Muscle of leg (tissue), 11 donors: Measurements from ENCODE around the gene ARHGDIB. TPM values are rescaled to one million over a fixed set of nuclear protein-coding genes. Genes with fewer than 3 reads are reported as not detected.

Source experiments
- DNase-seq: peaks from one replicate; pipeline ENCODE4 v3.0.0; 2013
- H3K27ac ChIP-seq: one replicate; pipeline ENCODE4 v1.5.1; 2013; ENCODE audit warnings: mild to moderate bottlenecking, low read length, control low read depth
- H3K27me3 ChIP-seq: one replicate; pipeline ENCODE4 v1.6.1; 2013; ENCODE audit warnings: low read length; ENCODE audit not compliant: control insufficient read depth, insufficient read depth
- H3K36me3 ChIP-seq: one replicate; pipeline ENCODE4 v1.6.1; 2013; ENCODE audit warnings: low read length; ENCODE audit not compliant: control insufficient read depth, insufficient read depth
- H3K4me1 ChIP-seq: one replicate; pipeline ENCODE4 v1.6.1; 2013; ENCODE audit warnings: low read length; ENCODE audit not compliant: control insufficient read depth, insufficient read depth
- H3K4me3 ChIP-seq: one replicate; pipeline ENCODE4 v1.5.1; 2013; ENCODE audit warnings: low read length, control low read depth
- H3K9me3 ChIP-seq: replicated peaks from 2 replicates; pipeline ENCODE4 v1.6.1; 2013; ENCODE audit warnings: low read depth, low read length; ENCODE audit not compliant: control insufficient read depth
- WGBS: methylation state at CpG from one replicate; pipeline ENCODE4 v1.1.5; 2013; ENCODE audit warnings: missing lambda C conversion rate; ENCODE audit not compliant: insufficient coverage; 5-methylcytosine and 5-hydroxymethylcytosine counted together
- polyA plus RNA-seq, 8 donors: library from polyadenylated mRNA; unstranded; fragments of 120-200 nt; gene quantifications; one replicate each; pipeline versions ENCODE4 v1.2.1 to v1.2.3, GENCODE V29; 2013; ENCODE audit warnings: inconsistent platforms in 1 of 8, low replicate concordance in 1 of 8; ENCODE audit not compliant: insufficient read length in 8 of 8, insufficient read depth in 1 of 8
- total RNA-seq: library from RNA; stranded (reverse); fragments of 120-200 nt; gene quantifications from one replicate; pipeline ENCODE4 v1.2.4, GENCODE V29; 2013

Gene ARHGDIB
- total and polyA plus RNA-seq, 9 donors = 37.8 to 47.6 (median 42.0) TPM

GRCh38 chr12:14970473-14970872, 9.1 kb upstream of the ARHGDIB start:
- Histone ChIP-seq H3K27ac (no peak overlapping the region), H3K36me3 (no peaks in the 10 kb centered on the region), H3K4me3 (no peak overlapping the region), H3K27me3 (no peaks in the 10 kb centered on the region), H3K4me1 (no peaks in the 10 kb centered on the region), H3K9me3 (no peaks in the 10 kb centered on the region)
- WGBS = 90% methylated on average over 2 of the region's 4 CpGs
- no peak for DNase-seq

DNA sequence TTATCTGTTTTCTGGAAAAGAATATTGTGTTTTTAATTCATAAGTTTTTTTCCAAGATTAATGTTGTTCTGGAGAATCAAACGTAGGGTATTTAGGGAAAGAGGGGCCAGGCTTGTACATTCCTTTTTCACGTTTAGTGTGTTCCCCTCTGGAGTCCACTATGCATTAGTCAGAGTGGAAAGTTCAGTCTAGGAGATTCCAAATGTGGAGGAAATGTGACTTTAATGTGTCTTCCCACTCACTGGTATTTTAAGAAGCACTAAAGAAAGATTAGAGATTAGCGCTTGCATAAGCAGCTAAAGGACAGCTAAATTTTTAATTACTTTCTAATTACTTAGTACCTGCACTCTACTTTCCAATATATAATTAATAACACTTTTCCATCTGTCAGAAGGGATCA, 7.1 kb upstream of the ARHGDIB start:
- DNase-seq = no peak
- H3K4me1 ChIP-seq = no peaks in the 10 kb centered on the region
- no peaks in the 10 kb centered on the region for H3K36me3 ChIP-seq
- H3K27ac ChIP-seq = no peak overlapping the region
- H3K9me3 ChIP-seq = no peaks in the 10 kb centered on the region
- WGBS = 20% methylated on average over 1 of the region's 3 CpGs
- no peaks in the 10 kb centered on the region for H3K27me3 ChIP-seq
- no peak overlapping the region for H3K4me3 ChIP-seq

DNA sequence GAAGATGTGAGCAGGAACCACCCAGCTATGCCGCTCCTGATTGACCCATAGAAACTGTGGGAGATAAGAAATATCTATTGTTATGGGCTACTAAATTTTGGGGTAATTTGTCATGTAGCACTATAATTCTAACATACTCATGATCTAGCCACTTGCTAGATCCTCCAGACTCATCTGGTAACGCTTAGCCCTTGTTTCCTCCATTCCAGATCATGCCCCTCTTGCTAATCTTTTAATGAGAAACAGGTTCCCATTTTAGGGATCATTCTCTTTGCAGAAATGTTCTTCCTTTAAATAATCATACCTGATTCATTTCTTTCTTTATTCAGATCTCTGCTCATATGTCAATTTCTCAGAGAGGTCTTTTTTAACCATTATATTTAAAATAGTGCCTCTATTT, 3.8 kb upstream of the ARHGDIB start:
- Histone ChIP-seq H3K4me1 (no peaks in the 10 kb centered on the region), H3K27me3 (no peaks in the 10 kb centered on the region), H3K36me3 (no peaks in the 10 kb centered on the region), H3K9me3 (no peaks in the 10 kb centered on the region), H3K4me3 (no peak overlapping the region), H3K27ac (no peak overlapping the region)
- DNase-seq = no peak
- no CpG with 5 or more reads among the region's 2 CpGs for whole genome bisulfite sequencing

- Histone ChIP-seq H3K27ac (no peak overlapping the region), H3K4me1 (no peaks in the 10 kb centered on the region), H3K4me3 (no peak overlapping the region), H3K9me3 (no peaks in the 10 kb centered on the region), H3K27me3 (no peaks in the 10 kb centered on the region), H3K36me3 (no peaks in the 10 kb centered on the region)
- WGBS = 80% methylated on average over 1 of the region's 2 CpGs
- no peak for DNase-seq
These were observed 3.0 kb upstream of the ARHGDIB start for GRCh38 chr12:14964406-14964805.

- no peaks in the 10 kb centered on the region for H3K36me3 ChIP-seq
- H3K4me1 ChIP-seq = no peaks in the 10 kb centered on the region
- DNase-seq = no peak
- H3K27me3 ChIP-seq = no peaks in the 10 kb centered on the region
- no peaks in the 10 kb centered on the region for H3K9me3 ChIP-seq
- no peak overlapping the region for H3K27ac ChIP-seq
- WGBS = 91% methylated on average over 7 of the region's 7 CpGs
- no peak overlapping the region for H3K4me3 ChIP-seq
These were observed 2.1 kb upstream of the ARHGDIB start for GRCh38 chr12:14963520-14963919.

- WGBS = no CpG with 5 or more reads among the region's 3 CpGs
- H3K4me1 ChIP-seq = no peaks in the 10 kb centered on the region
These were observed 1.4 kb upstream of the ARHGDIB start for GRCh38 chr12:14962797-14963196.

GRCh38 chr12:14962153-14962539, 745 bp upstream of the ARHGDIB start:
- no CpG with 5 or more reads among the region's 3 CpGs for WGBS
- Histone ChIP-seq H3K27me3 (no peaks in the 10 kb centered on the region), H3K4me1 (no peaks in the 10 kb centered on the region), H3K9me3 (no peaks in the 10 kb centered on the region), H3K36me3 (no peaks in the 10 kb centered on the region), H3K27ac (no peak overlapping the region), H3K4me3 (no peak overlapping the region)
- DNase-seq = no peak

More at GRCh38 chr12:14962797-14963196, 1.4 kb upstream of the ARHGDIB start:
- H3K9me3 ChIP-seq = no peaks in the 10 kb centered on the region
- H3K36me3 ChIP-seq = no peaks in the 10 kb centered on the region
- H3K27ac ChIP-seq = no peak overlapping the region
- H3K27me3 ChIP-seq = no peaks in the 10 kb centered on the region
- no peak for DNase-seq
- H3K4me3 ChIP-seq = no peak overlapping the region

- WGBS = 65% methylated on average over 10 of the region's 13 CpGs
These were observed 594 bp downstream of the ARHGDIB start for GRCh38 chr12:14960548-14961465.

GRCh38 chr12:14959916-14960496, 1.4 kb downstream of the ARHGDIB start:
- Histone ChIP-seq H3K27me3 (no peaks in the 10 kb centered on the region), H3K27ac (peak overlapping the region; percentile 50), H3K4me3 (peak overlapping the region; percentile 9), H3K9me3 (no peaks in the 10 kb centered on the region), H3K4me1 (no peaks in the 10 kb centered on the region), H3K36me3 (no peaks in the 10 kb centered on the region)
- DNase-seq = no peak
- 82% methylated on average over 1 of the region's 4 CpGs for WGBS

More at GRCh38 chr12:14960548-14961465, 594 bp downstream of the ARHGDIB start:
- Histone ChIP-seq H3K9me3 (no peaks in the 10 kb centered on the region), H3K4me3 (peak overlapping the region; percentile 46), H3K27ac (peak overlapping the region; percentile 73), H3K27me3 (no peaks in the 10 kb centered on the region), H3K36me3 (no peaks in the 10 kb centered on the region), H3K4me1 (no peaks in the 10 kb centered on the region)
- no peak for DNase-seq

DNA sequence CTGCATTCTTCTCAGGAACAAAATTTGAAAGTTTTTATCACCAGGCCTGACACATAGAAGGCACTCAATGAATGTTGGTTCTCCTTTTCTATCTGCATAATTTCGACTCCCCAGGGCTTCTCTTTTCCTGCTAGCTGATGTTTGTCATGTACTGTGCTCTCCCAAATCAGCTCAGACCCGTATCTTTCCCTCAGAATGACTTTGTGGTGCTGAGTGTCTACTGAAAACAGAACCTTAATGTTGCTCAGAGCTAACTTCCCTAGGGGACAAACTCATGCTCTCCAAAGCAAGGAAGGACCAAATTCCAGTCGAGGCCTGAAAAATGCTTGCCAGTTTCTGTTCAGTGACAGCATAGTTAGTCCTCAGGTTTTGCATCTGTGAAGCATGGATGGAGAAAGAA, 1.9 kb downstream of the ARHGDIB start:
- no peaks in the 10 kb centered on the region for H3K27me3 ChIP-seq
- DNase-seq = no peak
- H3K36me3 ChIP-seq = no peaks in the 10 kb centered on the region
- H3K27ac ChIP-seq = peak overlapping the region; percentile 50
- no CpG with 5 or more reads among the region's 3 CpGs for WGBS
- H3K9me3 ChIP-seq = no peaks in the 10 kb centered on the region
- no peaks in the 10 kb centered on the region for H3K4me1 ChIP-seq
- no peak overlapping the region for H3K4me3 ChIP-seq
